Measurements from ENCODE around the gene SMARCE1.
"Not testable (repeated sequence)": the region's sequence is repeated elsewhere in the genome, so short reads cannot be mapped to it uniquely, and the experiment has no call there.

Gene SMARCE1

GRCh38 chr17:40590742-40591141, 56.9 kb downstream of the SMARCE1 start:
- Histone ChIP-seq H4K8ac (ENCODE audit: low read length) (no peak overlapping the region), H3K4me1 (ENCODE audit: control insufficient read depth, insufficient read depth, low read depth, low read length) (no peaks in the 10 kb centered on the region), H3K79me1 (replicated peaks; ENCODE audit: low read length, poor library complexity, severe bottlenecking) (no peaks in the 10 kb centered on the region), H3K9me3 (ENCODE audit: control insufficient read depth, low read length) (no peaks in the 10 kb centered on the region), H3K18ac (ENCODE audit: low read depth in 1 of 2, low read length in 2 of 2) (no peak overlapping the region), H3K4ac (ENCODE audit: low read depth in 1 of 2, low read length in 2 of 2) (no peak overlapping the region), H2BK15ac (ENCODE audit: low read depth, poor library complexity, severe bottlenecking) (no peak overlapping the region), H2AK5ac (ENCODE audit: low read length, severe bottlenecking) (no peak overlapping the region), H4K91ac (ENCODE audit: low read length) (no peak overlapping the region), H3K14ac (ENCODE audit: low read length in 2 of 2) (no peak overlapping the region), H2BK12ac (ENCODE audit: low read length in 2 of 2) (no peak overlapping the region), H2AFZ (ENCODE audit: low read depth, low read length) (no peak overlapping the region), H3K9ac (ENCODE audit: low read length) (no peak overlapping the region), H3K27me3 (ENCODE audit: control insufficient read depth in 1 of 2, insufficient read depth in 1 of 2, low read length in 2 of 2) (peaks cover 0 to 32% of the 10 kb centered on the region in 2 experiments), H3K27ac (ENCODE audit: low read length, poor library complexity, severe bottlenecking) (no peak overlapping the region), H3K4me3 (ENCODE audit: insufficient read depth in 1 of 2, low read depth in 1 of 2, low read length in 2 of 2) (no peak overlapping the region), H2BK120ac (ENCODE audit: low read depth, low read length) (no peak overlapping the region), H2BK5ac (ENCODE audit: low read depth, low read length, poor library complexity, severe bottlenecking) (no peak overlapping the region), H3K36me3 (ENCODE audit: control insufficient read depth in 1 of 2, insufficient read depth in 2 of 2, low read depth in 1 of 2, low read length in 2 of 2) (no peaks in the 10 kb centered on the region), H3K23ac (ENCODE audit: low read length in 2 of 2) (no peak overlapping the region), H3K4me2 (ENCODE audit: low read length, poor library complexity, severe bottlenecking) (no peak overlapping the region)
- 82% methylated on average over 3 of the region's 3 CpGs for WGBS
- no peak for DNase-seq

GRCh38 chr17:40588552-40588951, 59.1 kb downstream of the SMARCE1 start:
- Histone ChIP-seq H3K79me1 (replicated peaks; ENCODE audit: low read length, poor library complexity, severe bottlenecking) (no peaks in the 10 kb centered on the region), H3K4me2 (ENCODE audit: low read length, poor library complexity, severe bottlenecking) (no peak overlapping the region), H3K4me3 (ENCODE audit: insufficient read depth in 1 of 2, low read depth in 1 of 2, low read length in 2 of 2) (no peak overlapping the region), H2BK120ac (ENCODE audit: low read depth, low read length) (no peak overlapping the region), H3K9ac (ENCODE audit: low read length) (no peak overlapping the region), H3K9me3 (ENCODE audit: control insufficient read depth, low read length) (no peaks in the 10 kb centered on the region), H4K8ac (ENCODE audit: low read length) (no peak overlapping the region), H4K91ac (ENCODE audit: low read length) (no peak overlapping the region), H3K23ac (ENCODE audit: low read length in 2 of 2) (no peak overlapping the region), H3K4ac (ENCODE audit: low read depth in 1 of 2, low read length in 2 of 2) (no peak overlapping the region), H2BK5ac (ENCODE audit: low read depth, low read length, poor library complexity, severe bottlenecking) (no peak overlapping the region), H3K36me3 (ENCODE audit: control insufficient read depth in 1 of 2, insufficient read depth in 2 of 2, low read depth in 1 of 2, low read length in 2 of 2) (no peaks in the 10 kb centered on the region), H2BK12ac (ENCODE audit: low read length in 2 of 2) (no peak overlapping the region), H3K4me1 (ENCODE audit: control insufficient read depth, insufficient read depth, low read depth, low read length) (no peaks in the 10 kb centered on the region), H3K18ac (ENCODE audit: low read depth in 1 of 2, low read length in 2 of 2) (no peak overlapping the region), H3K27me3 (ENCODE audit: control insufficient read depth in 1 of 2, insufficient read depth in 1 of 2, low read length in 2 of 2) (peaks cover 0 to 29% of the 10 kb centered on the region in 2 experiments), H2AFZ (ENCODE audit: low read depth, low read length) (no peak overlapping the region), H3K27ac (ENCODE audit: low read length, poor library complexity, severe bottlenecking) (no peak overlapping the region), H2BK15ac (ENCODE audit: low read depth, poor library complexity, severe bottlenecking) (no peak overlapping the region), H2AK5ac (ENCODE audit: low read length, severe bottlenecking) (no peak overlapping the region), H3K14ac (ENCODE audit: low read length in 2 of 2) (no peak overlapping the region)
- 97% methylated on average over 2 of the region's 2 CpGs for WGBS
- DNase-seq, result no peak

GRCh38 chr17:40586264-40586663, 61.4 kb downstream of the SMARCE1 start:
- H4K91ac ChIP-seq (ENCODE audit: low read length); H3K36me3 ChIP-seq (ENCODE audit: control insufficient read depth in 1 of 2, insufficient read depth in 2 of 2, low read depth in 1 of 2, low read length in 2 of 2); H3K9me3 ChIP-seq (ENCODE audit: control insufficient read depth, low read length); H3K18ac ChIP-seq (ENCODE audit: low read depth in 1 of 2, low read length in 2 of 2); H3K4me3 ChIP-seq (ENCODE audit: insufficient read depth in 1 of 2, low read depth in 1 of 2, low read length in 2 of 2); H3K4me2 ChIP-seq (ENCODE audit: low read length, poor library complexity, severe bottlenecking); H2BK5ac ChIP-seq (ENCODE audit: low read depth, low read length, poor library complexity, severe bottlenecking); H3K14ac ChIP-seq (ENCODE audit: low read length in 2 of 2); H2AFZ ChIP-seq (ENCODE audit: low read depth, low read length); H3K4me1 ChIP-seq (ENCODE audit: control insufficient read depth, insufficient read depth, low read depth, low read length); H2BK12ac ChIP-seq (ENCODE audit: low read length in 2 of 2); H3K79me1 ChIP-seq (replicated peaks; ENCODE audit: low read length, poor library complexity, severe bottlenecking); H4K8ac ChIP-seq (ENCODE audit: low read length); H3K9ac ChIP-seq (ENCODE audit: low read length); H3K23ac ChIP-seq (ENCODE audit: low read length in 2 of 2); DNase-seq; H3K27ac ChIP-seq (ENCODE audit: low read length, poor library complexity, severe bottlenecking); H2BK15ac ChIP-seq (ENCODE audit: low read depth, poor library complexity, severe bottlenecking); H2BK120ac ChIP-seq (ENCODE audit: low read depth, low read length); H3K4ac ChIP-seq (ENCODE audit: low read depth in 1 of 2, low read length in 2 of 2); H2AK5ac ChIP-seq (ENCODE audit: low read length, severe bottlenecking): not testable (repeated sequence)
- H3K27me3 ChIP-seq (ENCODE audit: control insufficient read depth in 1 of 2, insufficient read depth in 1 of 2, low read length in 2 of 2), result peaks cover 0 to 43% of the 10 kb centered on the region in 2 experiments
- WGBS, result 40% methylated on average over 1 of the region's 3 CpGs

- H3K27me3 ChIP-seq (ENCODE audit: control insufficient read depth in 1 of 2, insufficient read depth in 1 of 2, low read length in 2 of 2), result peaks cover 0 to 35% of the 10 kb centered on the region in 2 experiments
- H2BK120ac ChIP-seq (ENCODE audit: low read depth, low read length); H2BK12ac ChIP-seq (ENCODE audit: low read length in 2 of 2); H3K14ac ChIP-seq (ENCODE audit: low read length in 2 of 2); H2AFZ ChIP-seq (ENCODE audit: low read depth, low read length); H3K79me1 ChIP-seq (replicated peaks; ENCODE audit: low read length, poor library complexity, severe bottlenecking); DNase-seq; H3K36me3 ChIP-seq (ENCODE audit: control insufficient read depth in 1 of 2, insufficient read depth in 2 of 2, low read depth in 1 of 2, low read length in 2 of 2); H2BK5ac ChIP-seq (ENCODE audit: low read depth, low read length, poor library complexity, severe bottlenecking); H3K23ac ChIP-seq (ENCODE audit: low read length in 2 of 2); H3K4ac ChIP-seq (ENCODE audit: low read depth in 1 of 2, low read length in 2 of 2); H2AK5ac ChIP-seq (ENCODE audit: low read length, severe bottlenecking); H3K9ac ChIP-seq (ENCODE audit: low read length); H4K8ac ChIP-seq (ENCODE audit: low read length); H3K4me3 ChIP-seq (ENCODE audit: insufficient read depth in 1 of 2, low read depth in 1 of 2, low read length in 2 of 2); H4K91ac ChIP-seq (ENCODE audit: low read length); H3K18ac ChIP-seq (ENCODE audit: low read depth in 1 of 2, low read length in 2 of 2); H3K9me3 ChIP-seq (ENCODE audit: control insufficient read depth, low read length); H3K4me2 ChIP-seq (ENCODE audit: low read length, poor library complexity, severe bottlenecking); H3K27ac ChIP-seq (ENCODE audit: low read length, poor library complexity, severe bottlenecking); H2BK15ac ChIP-seq (ENCODE audit: low read depth, poor library complexity, severe bottlenecking); H3K4me1 ChIP-seq (ENCODE audit: control insufficient read depth, insufficient read depth, low read depth, low read length): not testable (repeated sequence)
- 86% methylated on average over 2 of the region's 2 CpGs for WGBS
Observed at GRCh38 chr17:40584950-40585349, 62.7 kb downstream of the SMARCE1 start.

Data from mesenchymal stem cell (in vitro differentiated cells and primary cell).